Cerebellar cortex (tissue), 1 donor: Measurements from ENCODE around the gene ADAM12.
A peak's percentile ranks its signal among the peaks of the same experiment; 100 is the strongest.
"Not testable (repeated sequence)": the region's sequence is repeated elsewhere in the genome, so short reads cannot be mapped to it uniquely, and the experiment has no call there.

Experiments used
- DNase-seq: peaks from one replicate; pipeline ENCODE4 v3.0.0-alpha.2; 2015; ENCODE audit warnings: low spot score

ADAM12 gene

DNA sequence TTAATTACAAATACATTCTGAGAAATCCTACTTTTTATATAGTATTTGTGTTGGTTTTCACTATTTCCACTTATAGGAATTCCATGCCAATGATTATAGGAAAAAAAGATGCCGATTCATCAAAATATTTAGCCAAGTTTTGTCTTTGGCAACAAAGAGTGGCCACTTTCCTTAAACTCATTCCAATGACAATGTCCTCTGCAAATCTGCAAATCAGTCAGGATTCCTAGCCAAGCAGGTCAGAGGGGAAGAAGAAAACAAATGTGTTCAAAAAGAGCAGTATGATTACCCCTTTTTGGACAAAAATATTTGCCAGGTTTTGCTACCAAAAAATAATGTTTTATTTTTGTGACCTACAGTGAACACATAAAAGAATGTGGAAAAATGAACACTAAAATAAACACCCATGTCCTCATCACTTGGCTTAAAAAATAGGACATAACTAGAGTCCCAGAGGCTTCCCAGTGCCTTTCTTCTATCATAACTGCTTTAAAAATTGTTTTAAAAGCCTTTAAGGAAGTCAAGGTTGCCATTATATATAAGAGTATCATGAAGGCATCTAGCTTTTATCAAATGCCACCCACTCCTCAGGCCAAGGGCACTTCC lies 125.9 kb downstream of the ADAM12 start:
- DNase-seq: no peak

GRCh38 chr10:126259760-126260479 lies 128.4 kb downstream of the ADAM12 start:
- DNase-seq: no peak

DNA sequence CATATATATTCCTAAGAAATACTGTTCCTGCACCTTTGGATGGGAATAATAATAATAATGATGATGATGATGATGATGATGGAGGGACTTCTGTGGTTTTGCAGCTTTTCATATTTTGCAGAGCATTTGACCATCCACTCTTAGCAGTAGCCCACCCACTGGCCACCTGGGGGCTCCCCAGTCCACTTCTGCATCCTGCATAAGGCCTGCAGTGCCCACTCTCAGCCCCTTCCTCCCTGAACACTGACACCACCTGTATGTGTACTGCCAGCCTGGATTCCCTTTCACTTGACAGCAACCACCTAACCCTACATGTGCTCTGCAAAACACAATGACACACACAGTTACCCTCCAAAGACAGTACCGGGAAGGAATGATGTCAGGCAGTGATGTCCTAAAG lies 131.4 kb downstream of the ADAM12 start:
- no peak for DNase-seq

- no peak for DNase-seq
Measured at GRCh38 chr10:126255313-126255712, 133.0 kb downstream of the ADAM12 start.

DNA sequence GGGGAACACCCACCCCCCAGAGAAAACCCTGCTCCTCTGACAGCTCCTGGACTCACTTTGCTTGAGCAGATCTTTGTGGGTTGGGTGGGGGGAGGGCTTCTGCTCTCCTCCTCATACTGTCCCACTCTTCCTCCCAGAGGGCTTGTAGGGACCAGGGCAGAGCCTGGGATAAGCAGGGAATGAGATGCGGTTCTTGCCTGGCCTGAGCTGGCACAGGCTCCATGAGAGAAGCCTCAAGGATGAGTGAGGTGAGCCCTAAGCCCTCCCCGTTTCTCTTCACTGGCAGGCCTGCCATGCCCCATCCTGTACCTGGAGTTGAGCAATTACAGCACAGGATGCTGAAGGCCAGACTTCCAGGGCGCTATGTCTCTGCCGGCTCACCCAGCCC lies 134.7 kb downstream of the ADAM12 start:
- DNase-seq: no peak

DNA sequence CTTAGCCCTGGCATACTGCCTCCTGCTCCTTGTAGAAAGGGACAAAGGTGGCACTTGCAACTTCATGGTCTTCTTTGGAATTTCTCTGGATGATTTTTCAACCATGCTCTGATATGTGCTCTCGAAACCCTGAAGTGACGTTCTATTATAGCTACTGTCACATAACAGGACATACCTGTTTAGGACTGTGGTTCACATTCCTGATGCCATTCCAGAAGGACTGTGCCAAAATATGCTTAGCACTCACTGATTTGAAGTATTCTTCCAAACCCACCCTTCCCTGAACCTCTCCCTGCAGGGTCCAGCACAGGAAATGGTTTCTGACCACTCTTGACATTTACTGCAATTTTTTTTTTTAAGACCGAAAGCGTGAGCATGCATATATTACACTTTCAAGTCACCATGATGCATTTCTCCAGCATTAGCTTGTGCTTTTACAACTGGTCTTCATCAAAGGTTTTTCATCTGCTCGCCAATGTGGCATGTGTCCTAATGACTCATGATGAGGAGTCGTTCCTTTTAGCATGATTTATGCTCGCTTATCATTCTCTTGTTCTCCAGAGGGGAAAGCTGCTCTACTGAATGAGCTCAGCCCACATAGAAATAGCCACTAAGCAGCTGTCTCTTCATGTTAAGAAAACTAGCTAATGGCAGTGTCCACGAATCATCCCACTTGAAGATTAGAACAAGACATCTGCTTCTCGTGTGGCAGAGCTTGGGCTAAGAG lies 135.2 kb downstream of the ADAM12 start:
- DNase-seq: no peak

GRCh38 chr10:126251778-126252407 lies 136.4 kb downstream of the ADAM12 start:
- no peak for DNase-seq

- no peak for DNase-seq
Measured at GRCh38 chr10:126250527-126251310, 137.6 kb downstream of the ADAM12 start.

GRCh38 chr10:126250045-126250444 lies 138.2 kb downstream of the ADAM12 start:
- DNase-seq: no peak

DNA sequence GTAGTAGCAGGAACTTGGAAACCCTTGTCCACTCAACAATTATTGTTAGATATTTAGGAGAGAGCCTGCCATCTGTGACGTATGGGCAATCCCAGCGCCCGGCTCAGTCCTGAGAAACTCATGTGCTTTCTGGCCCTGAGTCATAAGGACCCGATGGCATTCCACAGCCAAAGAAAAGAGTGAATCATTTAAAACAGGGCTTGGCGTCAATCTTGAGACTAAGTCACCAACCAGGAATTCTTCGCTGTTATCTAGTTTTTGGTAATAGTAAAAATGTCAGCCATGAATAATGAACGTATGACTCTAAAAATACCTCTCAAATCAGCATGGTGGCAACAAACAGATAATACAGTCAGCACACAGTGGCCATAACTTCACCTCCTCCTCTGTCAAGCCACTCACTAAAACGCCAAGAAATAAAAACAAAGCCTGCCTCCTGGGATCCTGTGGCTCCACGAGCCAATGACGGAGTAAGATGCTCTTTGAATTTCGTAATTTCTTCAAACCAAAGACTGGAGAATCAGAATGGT lies 140.8 kb downstream of the ADAM12 start:
- no peak for DNase-seq

- not testable (repeated sequence) for DNase-seq
Measured at GRCh38 chr10:126246396-126246795, 141.9 kb downstream of the ADAM12 start.

- DNase-seq: no peak
Measured at GRCh38 chr10:126245501-126245900, 142.8 kb downstream of the ADAM12 start.

DNA sequence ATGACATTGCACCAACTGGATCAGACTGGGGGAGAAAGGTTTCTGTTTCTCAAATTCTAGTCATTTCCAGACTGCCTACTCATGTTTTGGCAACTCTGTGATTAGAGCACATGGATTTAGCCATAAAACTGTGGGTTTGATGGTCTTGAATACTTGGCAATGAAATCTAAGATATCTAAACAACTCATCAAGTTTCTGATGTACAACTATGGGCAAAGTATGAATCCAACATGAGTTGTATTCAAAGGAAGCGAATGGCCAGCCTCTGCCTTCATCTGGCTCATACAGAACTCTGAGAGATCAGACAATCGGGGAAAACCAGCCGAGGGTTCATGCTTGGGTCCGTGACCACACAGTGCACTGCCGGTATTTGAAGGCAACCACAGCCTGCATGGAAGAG lies 144.3 kb downstream of the ADAM12 start:
- DNase-seq: no peak

DNA sequence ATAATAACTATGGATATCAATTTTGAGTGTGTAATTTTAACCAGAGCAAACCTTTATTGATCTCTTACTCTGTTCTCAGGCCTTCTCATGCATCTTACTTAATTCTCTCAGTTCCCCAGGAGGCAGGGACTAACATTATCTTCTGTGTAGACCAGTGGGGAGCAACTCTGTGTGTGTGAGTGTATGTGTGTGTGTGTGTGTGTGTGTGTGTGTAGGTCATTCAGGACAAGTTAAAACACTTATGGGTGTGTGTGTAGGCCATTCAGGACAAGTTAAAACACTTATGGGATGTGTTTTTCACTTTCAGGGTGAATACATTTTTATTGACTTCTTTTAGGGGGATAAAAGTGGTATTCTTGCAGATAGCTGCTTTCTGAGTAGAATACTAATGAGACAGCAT lies 145.0 kb downstream of the ADAM12 start:
- DNase-seq: no peak

- DNase-seq: no peak
Measured at GRCh38 chr10:126242397-126243260, 145.6 kb downstream of the ADAM12 start.

DNA sequence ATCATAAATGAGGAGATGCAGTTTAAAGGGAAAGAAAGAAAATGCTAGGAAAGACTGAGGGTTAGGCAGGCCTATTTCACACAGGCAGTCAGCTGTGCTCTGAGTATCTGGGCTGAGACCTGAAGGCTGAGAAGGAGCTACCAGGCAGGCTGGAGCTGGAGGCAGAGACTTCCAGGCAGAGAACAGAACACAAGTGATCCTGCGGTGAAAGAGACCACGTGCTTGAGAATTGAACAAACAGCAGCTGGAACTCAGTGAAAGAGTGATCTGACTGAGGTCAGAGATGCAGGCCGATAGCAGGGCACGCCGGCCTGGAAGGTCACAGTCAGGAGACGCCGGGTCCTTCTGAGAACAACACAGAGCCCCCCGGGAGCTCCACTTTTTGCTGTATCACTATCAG lies 147.8 kb downstream of the ADAM12 start:
- DNase-seq: peak; percentile 4

- DNase-seq: no peak
Measured at GRCh38 chr10:126239844-126240243, 148.4 kb downstream of the ADAM12 start.

DNA sequence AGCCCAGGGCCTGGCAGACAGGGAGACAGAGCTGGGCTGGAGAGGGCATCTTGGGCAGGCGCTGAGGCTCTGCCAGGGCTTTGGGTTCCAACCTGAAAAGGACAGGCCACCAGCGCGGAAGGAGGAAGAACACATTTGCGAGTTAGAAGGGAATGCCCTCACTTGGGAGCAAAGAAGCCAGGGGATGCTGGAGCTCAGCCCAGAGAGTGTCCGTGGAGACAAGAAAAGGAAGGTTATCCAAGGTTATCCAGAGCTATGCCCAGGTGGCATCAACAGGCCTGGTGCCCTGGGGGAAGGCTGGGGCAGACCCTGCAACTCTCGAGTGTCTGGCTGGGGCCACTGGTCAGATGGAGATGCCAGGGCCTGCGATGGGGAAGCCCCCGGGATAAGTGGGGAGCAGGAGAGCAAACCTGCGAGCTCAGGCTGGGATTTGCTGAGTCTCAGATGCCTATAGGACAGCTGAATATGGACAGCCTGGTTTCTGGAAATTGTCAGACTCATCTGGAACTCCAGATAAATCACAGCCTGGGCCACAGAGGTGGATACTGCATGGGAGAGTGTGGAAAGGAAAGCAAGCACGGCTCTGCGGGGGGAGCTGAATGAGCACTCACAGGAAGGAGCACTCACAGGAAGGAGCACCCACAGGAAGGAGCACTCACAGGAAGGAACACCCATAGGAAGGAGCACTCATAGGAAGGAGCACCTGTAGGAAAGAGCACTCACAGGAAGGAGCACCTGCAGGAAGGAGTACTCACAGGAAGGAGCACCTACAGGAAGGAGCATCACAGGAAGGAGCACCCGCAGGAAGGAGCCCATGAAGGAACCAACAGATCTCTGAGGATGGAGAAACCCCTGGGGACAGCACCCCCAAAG lies 152.1 kb downstream of the ADAM12 start:
- no peak for DNase-seq

DNA sequence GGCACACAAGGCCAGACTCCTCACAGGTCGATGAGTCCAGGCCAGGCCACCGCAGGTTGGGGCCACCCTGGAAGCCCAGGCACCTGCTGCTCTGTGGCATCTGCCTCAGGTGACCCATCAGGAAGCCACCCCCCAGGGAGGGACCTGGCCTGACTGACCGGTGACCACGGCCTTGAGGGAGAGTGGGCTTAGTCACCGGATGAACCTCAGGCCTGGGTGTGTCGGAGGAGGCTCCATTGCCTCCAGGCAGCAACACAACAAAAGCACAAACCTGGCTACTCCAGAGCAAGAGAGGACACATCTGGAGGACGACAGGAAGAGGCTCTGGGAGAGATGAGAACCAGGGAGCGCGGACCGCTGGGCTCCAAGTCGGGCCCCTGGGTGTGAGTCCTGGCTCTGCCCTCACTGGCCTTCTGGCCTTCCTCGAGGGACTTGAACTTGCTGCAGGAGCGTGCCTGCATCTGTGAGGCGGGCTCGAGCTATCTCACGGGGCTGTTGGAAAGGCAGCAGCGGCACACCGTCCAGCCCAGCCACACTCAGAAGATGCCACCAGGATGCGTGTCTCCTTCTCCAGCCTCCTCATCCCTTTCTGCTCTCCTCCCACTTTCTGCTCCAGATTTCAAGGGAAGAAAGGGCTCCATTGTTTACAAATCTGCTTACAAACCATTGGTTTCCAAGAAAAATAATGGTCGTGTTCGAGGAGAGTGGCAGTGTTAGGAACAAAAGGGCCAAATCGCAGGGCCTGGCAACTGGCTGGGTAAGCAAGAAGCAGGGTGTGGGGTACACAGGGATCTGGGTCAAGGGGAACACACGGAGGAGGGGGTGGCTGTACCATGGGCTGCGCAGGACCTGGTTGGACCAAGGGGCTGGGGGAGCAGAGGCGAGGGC lies 152.9 kb downstream of the ADAM12 start:
- DNase-seq: no peak
